ENCODE measurements around the gene PCDHGA9. TPM values are rescaled to one million over a fixed set of nuclear protein-coding genes. Genes with fewer than 3 reads are reported as not detected.

Gene PCDHGA9
- under 1 TPM; 0.71 to 0.92 TPM for total RNA-seq

DNA sequence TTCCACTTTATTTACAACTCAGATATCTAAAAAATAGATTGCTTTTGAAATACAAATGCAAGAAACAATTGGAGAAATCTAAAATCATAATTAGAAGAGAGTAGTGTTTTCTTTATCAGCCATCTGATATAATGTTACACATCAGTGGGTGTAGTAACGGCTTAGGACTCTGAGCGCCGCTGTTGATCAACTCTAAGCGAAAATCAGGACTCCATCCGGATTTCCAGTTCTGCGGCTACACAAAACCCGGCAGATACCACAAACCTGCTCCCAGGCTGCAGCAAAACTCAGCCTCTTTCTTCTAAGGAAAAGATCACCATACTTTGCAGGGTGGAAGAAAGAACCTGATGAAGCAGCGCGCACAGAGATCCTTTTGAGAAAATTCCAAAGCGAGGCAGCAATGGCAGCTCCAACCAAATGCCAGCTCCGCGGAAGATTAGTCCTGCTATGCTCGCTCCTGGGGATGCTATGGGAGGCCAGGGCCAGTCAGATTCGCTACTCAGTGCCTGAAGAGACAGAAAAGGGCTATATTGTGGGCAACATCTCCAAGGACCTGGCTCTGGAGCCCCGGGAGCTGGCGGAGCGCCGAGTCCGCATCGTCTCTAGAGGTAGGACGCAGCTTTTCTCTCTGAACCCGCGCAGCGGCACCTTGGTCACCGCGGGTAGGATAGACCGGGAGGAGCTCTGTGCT lies at the start of gene PCDHGA9:
Gene PCDHGA9 (plus strand): TSS at position 226 of the 691 bp plus-strand sequence. CDS start 175 bp downstream, at position 401.
- ATAC-seq (no peak), DNase-seq (ENCODE audit: low spot score) (no peak)
- Mint-ChIP-seq H3K36me3 (peaks cover 6% of the 10 kb centered on the region), H3K27me3 (peaks cover 34 to 54% of the 10 kb centered on the region in 2 donors), H3K9me3 (peaks cover 4% of the 10 kb centered on the region), H3K27ac (no peak within 1 kb of the TSS), H3K4me3 (peak within 1 kb of the TSS; percentile 43), H3K4me1 (ENCODE audit: low read depth in 2 of 2) (peaks cover 11 to 12% of the 10 kb centered on the region in 2 donors)

DNA sequence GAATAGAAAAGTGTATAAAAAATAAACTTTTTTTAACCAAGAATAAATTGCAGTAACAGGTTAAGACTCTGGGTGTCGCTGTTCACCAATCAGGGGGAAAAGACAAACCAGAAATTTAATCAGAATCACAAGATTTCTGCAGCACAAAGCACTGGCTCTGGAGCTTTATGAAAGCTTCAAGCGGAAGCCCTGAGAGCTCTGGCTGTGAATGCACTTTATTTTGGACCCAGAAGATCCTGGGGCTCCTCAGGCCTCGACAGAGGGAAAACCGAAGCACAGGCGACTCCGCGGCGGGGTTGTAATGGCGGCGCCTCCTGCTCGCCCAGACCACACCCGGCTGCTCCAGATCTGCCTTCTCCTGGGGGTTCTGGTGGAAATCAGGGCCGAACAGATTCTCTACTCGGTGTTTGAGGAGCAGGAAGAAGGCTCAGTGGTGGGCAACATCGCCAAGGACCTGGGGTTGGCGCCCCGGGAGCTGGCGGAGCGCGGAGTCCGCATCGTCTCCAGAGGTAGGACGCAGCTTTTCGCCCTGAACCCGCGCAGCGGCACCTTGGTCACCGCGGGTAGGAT lies 47.6 kb upstream of the PCDHGA9 start, which contains the start of gene PCDHGA4:
Gene PCDHGA4 (plus strand): TSS at position 122 of the 570 bp plus-strand sequence. CDS start 87 bp downstream, at position 209.
- DNase-seq (ENCODE audit: low spot score) = no peak
- H3K4me3 Mint-ChIP-seq = no peak within 1 kb of the TSS
- H3K27me3 Mint-ChIP-seq = peaks cover 40 to 61% of the 10 kb centered on the region in 2 donors
- peaks cover 3 to 4% of the 10 kb centered on the region in 2 donors for H3K4me1 Mint-ChIP-seq (ENCODE audit: low read depth in 2 of 2)
- no peak within 1 kb of the TSS for H3K27ac Mint-ChIP-seq
- peaks cover 27% of the 10 kb centered on the region for H3K36me3 Mint-ChIP-seq
- H3K9me3 Mint-ChIP-seq = peaks cover 10% of the 10 kb centered on the region
- no peak for ATAC-seq

DNA sequence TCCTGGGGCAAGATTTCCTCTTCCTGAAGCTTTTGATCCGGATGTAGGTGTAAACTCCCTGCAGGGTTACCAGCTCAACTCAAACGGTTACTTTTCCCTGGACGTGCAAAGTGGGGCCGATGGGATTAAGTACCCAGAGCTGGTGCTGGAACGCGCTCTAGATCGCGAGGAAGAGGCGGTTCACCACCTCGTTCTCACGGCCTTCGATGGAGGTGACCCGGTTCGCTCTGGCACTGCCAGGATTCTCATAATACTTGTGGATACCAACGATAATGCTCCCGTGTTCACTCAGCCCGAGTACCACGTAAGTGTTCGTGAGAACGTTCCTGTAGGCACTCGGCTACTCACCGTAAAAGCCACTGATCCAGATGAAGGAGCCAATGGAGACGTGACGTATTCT lies 46.9 kb upstream of the PCDHGA9 start:
- H3K4me1 Mint-ChIP-seq (ENCODE audit: low read depth in 2 of 2) = peaks cover 3 to 5% of the 10 kb centered on the region in 2 donors
- H3K27ac Mint-ChIP-seq = no peak overlapping the region
- DNase-seq (ENCODE audit: low spot score) (no peak), ATAC-seq (no peak)
- H3K4me3 Mint-ChIP-seq = no peak overlapping the region
- peaks cover 8% of the 10 kb centered on the region for H3K9me3 Mint-ChIP-seq
- H3K36me3 Mint-ChIP-seq = peaks cover 26% of the 10 kb centered on the region
- peaks cover 40 to 61% of the 10 kb centered on the region in 2 donors for H3K27me3 Mint-ChIP-seq

DNA sequence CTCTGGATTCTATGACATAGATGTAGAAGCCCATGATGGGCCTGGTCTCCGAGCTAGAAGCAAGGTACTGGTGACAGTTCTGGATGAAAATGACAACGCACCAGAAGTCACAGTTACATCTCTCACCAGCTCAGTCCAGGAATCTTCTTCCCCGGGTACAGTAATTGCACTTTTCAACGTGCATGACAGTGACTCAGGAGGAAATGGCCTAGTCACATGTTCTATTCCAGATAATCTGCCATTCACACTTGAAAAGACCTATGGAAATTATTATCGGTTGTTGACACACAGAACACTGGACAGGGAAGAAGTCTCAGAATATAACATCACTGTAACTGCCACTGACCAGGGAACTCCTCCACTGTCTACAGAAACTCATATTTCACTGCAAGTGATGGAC lies 46.4 kb upstream of the PCDHGA9 start:
- no peak for ATAC-seq
- Mint-ChIP-seq H3K9me3 (peaks cover 12% of the 10 kb centered on the region), H3K27me3 (peaks cover 41 to 66% of the 10 kb centered on the region in 2 donors), H3K4me1 (ENCODE audit: low read depth in 2 of 2) (peaks cover 3 to 5% of the 10 kb centered on the region in 2 donors), H3K4me3 (no peak overlapping the region), H3K27ac (no peak overlapping the region), H3K36me3 (peaks cover 31% of the 10 kb centered on the region)
- DNase-seq (ENCODE audit: low spot score) = no peak

DNA sequence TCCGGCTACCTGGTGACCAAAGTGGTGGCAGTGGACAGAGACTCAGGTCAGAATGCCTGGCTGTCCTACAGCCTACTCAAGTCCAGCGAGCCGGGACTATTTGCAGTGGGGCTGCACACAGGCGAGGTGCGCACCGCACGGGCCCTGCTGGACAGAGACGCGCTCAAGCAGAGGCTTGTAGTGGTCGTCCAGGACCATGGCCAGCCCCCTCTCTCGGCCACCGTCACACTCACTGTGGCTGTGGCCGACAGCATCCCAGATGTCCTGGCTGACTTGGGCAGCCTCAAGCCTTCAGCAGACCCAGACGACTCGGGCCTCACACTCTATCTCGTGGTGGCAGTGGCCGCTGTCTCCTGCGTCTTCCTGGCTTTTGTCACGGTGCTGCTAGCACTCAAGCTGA lies 45.6 kb upstream of the PCDHGA9 start:
- H3K36me3 Mint-ChIP-seq = peaks cover 33% of the 10 kb centered on the region
- no peak overlapping the region for H3K27ac Mint-ChIP-seq
- H3K27me3 Mint-ChIP-seq = peaks cover 44 to 72% of the 10 kb centered on the region in 2 donors
- ATAC-seq (peak in 1 of 2 donors; percentile 38), DNase-seq (ENCODE audit: low spot score) (no peak)
- H3K9me3 Mint-ChIP-seq = peaks cover 12% of the 10 kb centered on the region
- H3K4me1 Mint-ChIP-seq (ENCODE audit: low read depth in 2 of 2) = peaks cover 3 to 5% of the 10 kb centered on the region in 2 donors
- no peak overlapping the region for H3K4me3 Mint-ChIP-seq

DNA sequence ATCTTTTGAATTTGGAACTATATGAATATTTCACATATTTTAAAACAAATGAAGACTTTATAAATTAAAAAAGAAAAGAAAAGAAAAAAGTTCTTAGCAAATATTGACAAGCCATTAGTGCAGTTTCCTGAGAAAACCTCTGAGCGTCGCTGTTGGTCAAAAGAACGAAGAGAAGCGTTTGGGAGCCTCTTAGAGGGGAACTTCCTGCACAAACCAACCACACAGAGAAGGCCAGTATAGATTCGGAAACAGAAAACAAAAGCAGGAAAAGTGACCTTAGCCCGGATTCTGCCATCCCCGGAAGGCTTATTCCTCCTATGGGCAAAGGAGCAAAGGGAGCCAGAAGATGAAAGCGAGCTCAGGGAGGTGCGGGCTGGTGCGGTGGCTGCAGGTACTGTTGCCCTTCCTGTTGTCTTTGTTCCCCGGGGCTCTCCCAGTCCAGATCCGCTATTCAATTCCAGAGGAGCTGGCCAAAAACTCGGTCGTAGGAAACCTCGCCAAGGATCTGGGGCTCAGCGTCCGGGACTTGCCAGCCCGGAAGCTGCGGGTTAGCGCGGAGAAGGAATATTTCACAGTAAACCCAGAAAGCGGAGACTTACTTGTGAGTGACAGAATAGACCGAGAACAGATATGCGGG lies 42.7 kb upstream of the PCDHGA9 start, which contains the start of gene PCDHGB2:
Gene PCDHGB2 (plus strand): TSS at position 205 of the 637 bp plus-strand sequence. CDS start 142 bp downstream, at position 347.
- peak in 1 of 2 donors; percentile 41 for ATAC-seq
- Mint-ChIP-seq H3K36me3 (peaks cover 34% of the 10 kb centered on the region), H3K4me1 (ENCODE audit: low read depth in 2 of 2) (peaks cover 3 to 5% of the 10 kb centered on the region in 2 donors), H3K4me3 (peak within 1 kb of the TSS; percentile 74), H3K27me3 (peaks cover 54 to 72% of the 10 kb centered on the region in 2 donors), H3K9me3 (peaks cover 15% of the 10 kb centered on the region), H3K27ac (no peak within 1 kb of the TSS)
- DNase-seq (ENCODE audit: low spot score) = no peak

DNA sequence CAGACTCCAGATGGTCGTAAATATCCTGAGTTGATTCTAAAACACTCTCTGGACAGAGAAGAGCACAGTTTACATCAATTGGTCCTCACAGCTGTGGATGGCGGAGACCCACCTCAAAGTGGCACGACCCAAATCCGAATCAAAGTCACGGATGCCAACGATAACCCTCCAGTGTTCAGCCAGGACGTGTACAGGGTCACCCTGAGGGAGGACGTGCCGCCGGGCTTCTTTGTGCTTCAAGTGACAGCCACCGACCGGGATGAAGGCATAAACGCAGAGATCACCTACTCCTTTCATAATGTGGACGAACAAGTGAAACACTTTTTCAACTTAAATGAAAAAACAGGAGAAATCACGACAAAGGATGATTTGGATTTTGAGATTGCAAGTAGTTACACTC lies 41.9 kb upstream of the PCDHGA9 start:
- Mint-ChIP-seq H3K27me3 (peaks cover 55 to 76% of the 10 kb centered on the region in 2 donors), H3K27ac (no peak overlapping the region), H3K4me1 (ENCODE audit: low read depth in 2 of 2) (peaks cover 3 to 5% of the 10 kb centered on the region in 2 donors), H3K36me3 (peaks cover 41% of the 10 kb centered on the region), H3K9me3 (peaks cover 15% of the 10 kb centered on the region), H3K4me3 (no peak overlapping the region)
- ATAC-seq (no peak), DNase-seq (ENCODE audit: low spot score) (no peak)

DNA sequence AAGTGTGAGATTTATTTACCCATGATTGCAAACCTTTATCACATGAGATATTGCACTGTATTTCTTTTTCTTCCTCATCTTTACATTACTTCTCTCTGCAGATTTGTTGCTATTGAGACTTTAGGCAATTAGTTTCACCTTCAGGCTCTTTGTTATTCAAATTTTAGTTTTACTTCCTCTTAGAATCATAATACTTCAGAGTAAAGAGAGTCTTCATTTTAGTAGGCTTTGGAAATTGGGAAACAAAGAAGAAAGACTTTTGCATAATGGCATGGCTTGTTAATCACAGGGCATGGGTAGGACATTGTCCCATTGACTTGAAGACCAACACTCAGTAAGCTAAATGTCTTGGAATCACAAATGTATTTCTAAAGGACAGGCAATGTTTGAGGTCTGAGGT lies 39.9 kb upstream of the PCDHGA9 start:
- Mint-ChIP-seq H3K9me3 (peaks cover 15% of the 10 kb centered on the region), H3K27me3 (peaks cover 53 to 74% of the 10 kb centered on the region in 2 donors), H3K27ac (no peak overlapping the region), H3K36me3 (peaks cover 38% of the 10 kb centered on the region), H3K4me3 (no peak overlapping the region), H3K4me1 (ENCODE audit: low read depth in 2 of 2) (peaks cover 3 to 5% of the 10 kb centered on the region in 2 donors)
- ATAC-seq (no peak), DNase-seq (ENCODE audit: low spot score) (no peak)

DNA sequence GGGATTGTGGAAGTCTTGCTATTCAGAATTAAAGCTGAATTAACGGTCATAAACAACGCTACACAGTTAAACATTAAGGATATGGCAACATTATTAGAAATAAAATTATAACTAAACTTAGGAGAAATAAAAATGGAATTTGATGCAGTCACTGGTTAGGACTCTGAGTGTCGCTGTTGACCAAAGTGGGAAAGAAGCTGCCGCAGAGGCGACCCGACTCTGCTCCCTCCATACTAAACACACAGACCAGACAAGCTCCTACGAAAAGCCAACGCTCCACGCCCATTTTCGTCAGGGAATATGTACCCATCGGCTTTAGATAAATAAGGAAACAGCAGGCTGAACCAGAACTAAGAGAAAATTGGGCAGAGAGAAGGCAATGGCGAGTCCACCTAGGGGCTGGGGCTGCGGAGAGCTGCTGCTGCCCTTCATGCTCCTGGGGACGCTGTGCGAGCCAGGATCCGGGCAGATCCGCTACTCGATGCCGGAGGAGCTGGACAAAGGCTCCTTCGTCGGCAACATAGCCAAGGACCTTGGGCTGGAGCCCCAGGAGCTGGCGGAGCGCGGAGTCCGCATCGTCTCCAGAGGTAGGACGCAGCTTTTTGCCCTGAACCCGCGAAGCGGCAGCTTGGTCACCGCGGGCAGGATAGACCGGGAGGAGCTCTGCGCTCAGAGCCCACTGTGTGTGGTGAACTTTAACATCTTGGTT lies 38.5 kb upstream of the PCDHGA9 start, which contains the start of gene PCDHGA5:
Gene PCDHGA5 (plus strand): TSS at position 211 of the 709 bp plus-strand sequence. CDS start 169 bp downstream, at position 380.
- no peak within 1 kb of the TSS for H3K4me3 Mint-ChIP-seq
- peak within 1 kb of the TSS in 1 of 2 donors; percentile 47 for H3K27ac Mint-ChIP-seq
- ATAC-seq (no peak), DNase-seq (ENCODE audit: low spot score) (no peak)
- peaks cover 3 to 5% of the 10 kb centered on the region in 2 donors for H3K4me1 Mint-ChIP-seq (ENCODE audit: low read depth in 2 of 2)
- peaks cover 55 to 75% of the 10 kb centered on the region in 2 donors for H3K27me3 Mint-ChIP-seq
- H3K36me3 Mint-ChIP-seq = peaks cover 34% of the 10 kb centered on the region
- peaks cover 10% of the 10 kb centered on the region for H3K9me3 Mint-ChIP-seq

DNA sequence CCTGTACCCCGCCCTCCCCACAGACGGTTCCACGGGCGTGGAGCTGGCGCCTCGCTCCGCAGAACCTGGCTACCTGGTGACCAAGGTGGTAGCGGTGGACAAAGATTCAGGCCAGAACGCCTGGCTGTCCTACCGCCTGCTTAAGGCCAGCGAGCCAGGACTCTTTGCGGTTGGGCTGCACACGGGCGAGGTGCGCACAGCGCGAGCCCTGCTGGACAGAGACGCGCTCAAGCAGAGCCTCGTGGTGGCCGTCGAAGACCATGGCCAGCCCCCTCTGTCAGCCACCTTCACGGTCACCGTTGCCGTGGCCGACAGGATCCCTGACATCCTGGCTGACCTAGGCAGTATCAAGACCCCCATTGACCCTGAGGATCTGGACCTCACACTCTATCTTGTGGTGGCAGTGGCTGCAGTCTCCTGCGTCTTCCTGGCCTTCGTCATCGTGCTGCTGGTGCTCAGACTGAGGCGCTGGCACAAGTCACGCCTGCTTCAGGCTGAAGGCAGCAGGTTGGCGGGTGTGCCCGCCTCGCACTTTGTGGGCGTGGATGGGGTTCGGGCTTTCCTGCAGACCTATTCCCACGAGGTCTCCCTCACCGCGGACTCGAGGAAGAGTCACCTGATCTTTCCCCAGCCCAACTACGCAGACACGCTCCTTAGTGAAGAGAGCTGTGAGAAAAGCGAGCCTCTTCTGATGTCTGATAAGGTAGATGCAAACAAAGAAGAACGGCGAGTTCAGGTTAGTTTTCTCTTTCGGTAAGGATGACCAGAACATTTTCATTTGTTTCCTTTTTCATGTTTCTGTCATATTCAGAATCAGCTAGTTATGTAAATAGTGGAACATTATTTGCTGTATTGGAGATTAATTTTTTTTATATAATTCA lies 36.3 kb upstream of the PCDHGA9 start:
- peaks cover 57 to 78% of the 10 kb centered on the region in 2 donors for H3K27me3 Mint-ChIP-seq
- DNase-seq (ENCODE audit: low spot score) = no peak
- no peak overlapping the region for H3K4me3 Mint-ChIP-seq
- peaks cover 24% of the 10 kb centered on the region for H3K36me3 Mint-ChIP-seq
- no peak for ATAC-seq
- H3K9me3 Mint-ChIP-seq = peaks cover 6% of the 10 kb centered on the region
- peaks cover 3 to 4% of the 10 kb centered on the region in 2 donors for H3K4me1 Mint-ChIP-seq (ENCODE audit: low read depth in 2 of 2)
- H3K27ac Mint-ChIP-seq = no peak overlapping the region

DNA sequence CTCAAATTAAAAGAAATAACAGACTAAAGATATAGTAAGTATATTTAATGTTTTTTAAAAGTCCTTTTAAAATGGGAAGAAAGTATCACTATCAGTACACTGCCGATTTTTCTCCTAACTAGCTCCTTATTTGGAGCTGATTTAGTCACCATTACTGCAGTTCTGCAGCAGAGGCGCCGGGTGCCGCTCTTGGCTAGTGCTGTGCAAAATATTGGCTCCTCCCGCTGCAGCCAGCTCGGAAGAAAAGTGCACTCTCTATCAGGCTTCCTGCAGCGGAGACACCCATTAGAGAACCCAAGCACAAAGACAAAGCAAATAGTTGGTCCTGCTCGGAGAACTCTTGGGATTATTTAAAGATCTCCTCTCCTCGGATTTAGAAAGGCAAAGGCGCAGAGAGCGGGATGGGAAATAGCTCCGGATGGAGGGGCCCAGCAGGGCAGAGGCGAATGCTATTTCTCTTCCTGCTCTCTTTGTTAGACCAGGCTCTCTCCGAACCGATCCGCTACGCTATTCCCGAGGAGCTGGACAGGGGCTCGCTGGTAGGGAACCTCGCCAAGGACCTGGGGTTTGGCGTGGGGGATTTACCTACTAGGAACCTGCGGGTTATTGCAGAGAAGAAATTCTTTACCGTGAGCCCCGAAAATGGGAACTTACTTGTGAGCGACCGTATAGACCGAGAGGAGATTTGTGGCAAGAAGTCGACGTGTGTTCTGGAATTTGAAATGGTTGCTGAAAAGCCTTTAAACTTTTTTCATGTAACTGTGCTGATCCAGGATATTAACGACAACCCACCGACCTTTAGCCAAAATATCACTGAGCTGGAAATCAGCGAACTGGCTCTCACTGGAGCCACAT lies 32.4 kb upstream of the PCDHGA9 start, which contains the start of gene PCDHGB3:
Gene PCDHGB3 (plus strand): TSS at position 249 of the 855 bp plus-strand sequence. CDS start 153 bp downstream, at position 402.
- ATAC-seq (peak in 1 of 2 donors; percentile 44), DNase-seq (ENCODE audit: low spot score) (no peak)
- Mint-ChIP-seq H3K27ac (no peak within 1 kb of the TSS), H3K27me3 (peaks cover 47 to 63% of the 10 kb centered on the region in 2 donors), H3K9me3 (peaks cover 6% of the 10 kb centered on the region), H3K4me3 (peak within 1 kb of the TSS; percentile 80), H3K36me3 (peaks cover 18% of the 10 kb centered on the region), H3K4me1 (ENCODE audit: low read depth in 2 of 2) (peaks cover 4 to 8% of the 10 kb centered on the region in 2 donors)

All from natural killer cell treated with Interleukin-12 subunit alpha and Interleukin-12 subunit beta and Interleukin-15 and Interleukin-18, amount 100 ng/mL, for 72 hours (primary cell).